Pancreas (tissue), 10 donors: ENCODE data around the gene LMX1A. TPM values are rescaled to one million over a fixed set of nuclear protein-coding genes. Genes with fewer than 3 reads are reported as not detected.

Experiments
- ATAC-seq, 4 donors: fragments of 200-7000 bp; cut with Tn5 transposase; one replicate each; pipeline versions ENCODE4 v1.8.0 to v1.9.1; 2020; ENCODE audit warnings: mild to moderate bottlenecking in 4 of 4, moderate library complexity in 4 of 4
- DNase-seq, 6 donors: peaks; one replicate each; pipeline ENCODE4 v3.0.0-alpha.2; 2020
- FAIRE-seq: peaks from 2 replicates; lab custom pipeline; 2012; peaks lifted over from hg19 to GRCh38; lab: Jason Lieb, UNC
- H3K27ac ChIP-seq, 4 donors: fragments of 200-600 bp; sonication (generic); 1 replicate in 3 of 4; 2 replicates in 1 of 4; pipeline versions ENCODE4 v1.5.0 to v1.8.0; 2020
- H3K27me3 ChIP-seq, 4 donors: fragments of 200-600 bp; one replicate each; pipeline ENCODE4 v1.8.0; 2021
- H3K36me3 ChIP-seq, 3 donors: fragments of 200-600 bp; sonication (generic) in 1 of 3; one replicate each; pipeline versions ENCODE4 v1.5.0 to v1.8.0; 2020 to 2021
- H3K4me1 ChIP-seq, 3 donors: fragments of 200-600 bp; one replicate each; pipeline ENCODE4 v1.8.0; 2021
- H3K4me3 ChIP-seq, 4 donors: fragments of 200-600 bp; sonication (generic) in 2 of 4; one replicate each; pipeline versions ENCODE4 v1.5.0 to v1.8.0; 2020 to 2021
- H3K9me3 ChIP-seq, 4 donors: fragments of 200-600 bp; one replicate each; pipeline ENCODE4 v1.8.0; 2021
- CTCF ChIP-seq, 4 donors: fragments of 200-600 bp; sonication (generic) in 3 of 4; IDR thresholded peaks; one replicate each; pipeline versions ENCODE4 v1.5.0 to v1.8.0; 2021; ENCODE audit warnings: antibody characterized with exemption in 4 of 4
- WGBS, 2 donors: extraction: QIAGEN DNeasy Blood & Tissue Kit; methylation state at CpG; one replicate each; pipeline ENCODE4 v1.1.7; 2013; 5-methylcytosine and 5-hydroxymethylcytosine counted together
- intact Hi-C, 3 donors: fragments of 100-400 bp; cut with DNase I; formaldehyde crosslinking; loops; one replicate each; pipeline versions ENCODE4 v1.11.1 to v1.14.2; 2022
- polyA plus RNA-seq, 2 donors: library from polyadenylated mRNA; stranded (reverse); fragments of 200-250 nt; gene quantifications; one replicate each; pipeline ENCODE4 v1.2.3, GENCODE V29; 2013
- total RNA-seq, 6 donors: library from RNA; stranded (reverse); fragmentation: NEBNext Ultra II Directional in 4 of 6; extraction: Animal tissue kit (Norgen Biotek cat#: 25700) in 4 of 6; gene quantifications; one replicate each; pipeline versions ENCODE4 v1.2.1 to v1.2.4, GENCODE V29; 2021 to 2023
- donor health status: healthy with polysubstance abuse.
- donor health status: DM: no; HTN: no; CAD: no; lungs with moderate emphysema.
- donor health status: DM: no; HTN: no; CAD: no.
- donor health status: control.
- donor health status: control.
- donor health status: Bipolar disorder and iron deficiency.
- donor health status: DM: yes; HTN: yes; CAD: no.
- donor health status: DM: no; HTN: no; CAD: no.
- donor health status: DM: no; HTN: no; CAD: no.
- donor health status: DM: yes; HTN: yes; CAD: no.

Gene LMX1A
- total and polyA plus RNA-seq, 8 donors = 0.11 TPM; not detected in 7

- TF ChIP-seq CTCF (IDR thresholded peaks at IDR 0.05) = no peak
- WGBS, 2 donors = 48 to 63% methylated on average over 2 of the region's 2 CpGs
- no peak for DNase-seq
- intact Hi-C loops = no loop called here
- no peak for FAIRE-seq
- H3K4me3 ChIP-seq = no peak overlapping the region
- no peaks in the 10 kb centered on the region for H3K9me3 ChIP-seq
- H3K4me1 ChIP-seq = no peaks in the 10 kb centered on the region
- no peak for ATAC-seq
- H3K36me3 ChIP-seq = no peaks in the 10 kb centered on the region
- H3K27ac ChIP-seq = no peak overlapping the region
- no peaks in the 10 kb centered on the region for H3K27me3 ChIP-seq
Measured at GRCh38 chr1:165226326-165226725, 130.2 kb downstream of the LMX1A start.

GRCh38 chr1:165225650-165226049 lies 130.9 kb downstream of the LMX1A start:
- Histone ChIP-seq H3K36me3 (no peaks in the 10 kb centered on the region), H3K27me3 (no peaks in the 10 kb centered on the region), H3K9me3 (no peaks in the 10 kb centered on the region), H3K4me3 (no peak overlapping the region), H3K4me1 (no peaks in the 10 kb centered on the region), H3K27ac (no peak overlapping the region)
- ATAC-seq = no peak
- no peak for FAIRE-seq
- 69 to 91% methylated on average over 1 of the region's 1 CpG for WGBS, 2 donors
- no peak for TF ChIP-seq CTCF (IDR thresholded peaks at IDR 0.05)
- no peak for DNase-seq
- intact Hi-C loops = no loop called here

- no peaks in the 10 kb centered on the region for H3K9me3 ChIP-seq
- no peaks in the 10 kb centered on the region for H3K27me3 ChIP-seq
- DNase-seq = no peak
- no peak for TF ChIP-seq CTCF (IDR thresholded peaks at IDR 0.05)
- H3K36me3 ChIP-seq = no peaks in the 10 kb centered on the region
- no peak for ATAC-seq
- H3K4me1 ChIP-seq = no peaks in the 10 kb centered on the region
- no peak for FAIRE-seq
- intact Hi-C loops = no loop called here
- 67 to 77% methylated on average over 3 of the region's 3 CpGs for WGBS, 2 donors
- H3K27ac ChIP-seq = no peak overlapping the region
- H3K4me3 ChIP-seq = no peak overlapping the region
Measured at GRCh38 chr1:165225062-165225461, 131.5 kb downstream of the LMX1A start.

GRCh38 chr1:165224504-165224903 lies 132.0 kb downstream of the LMX1A start:
- 50 to 66% methylated on average over 2 of the region's 2 CpGs for WGBS, 2 donors
- ATAC-seq (no peak), FAIRE-seq (no peak)

More at GRCh38 chr1:165224504-165224903, 132.0 kb downstream of the LMX1A start:
- H3K4me3 ChIP-seq = no peak overlapping the region
- intact Hi-C loops = no loop called here
- H3K9me3 ChIP-seq = no peaks in the 10 kb centered on the region
- no peaks in the 10 kb centered on the region for H3K4me1 ChIP-seq
- no peaks in the 10 kb centered on the region for H3K36me3 ChIP-seq
- no peak for TF ChIP-seq CTCF (IDR thresholded peaks at IDR 0.05)
- H3K27ac ChIP-seq = no peak overlapping the region
- H3K27me3 ChIP-seq = no peaks in the 10 kb centered on the region
- DNase-seq = no peak
